Ureter (tissue), 1 donor: Measurements from ENCODE around the gene FN3KRP. TPM values are rescaled to one million over a fixed set of nuclear protein-coding genes. Genes with fewer than 3 reads are reported as not detected.

Source experiments
- total RNA-seq: library from RNA; stranded (reverse); gene quantifications from one replicate; pipeline ENCODE4 v1.2.4, GENCODE V29; 2023
- donor health status: DM: yes; HTN: yes; CAD: no.

FN3KRP gene
- total RNA-seq, 1 donor from 2014 or later = 25.7 TPM

Other genes with a start within 250 kb of the FN3KRP start
- 67.2 TPM for gene FOXK2, start 197.0 kb upstream of the FN3KRP start, total RNA-seq
- gene WDR45B, start 68.3 kb upstream of the FN3KRP start, total RNA-seq = 96.0 TPM
- gene RAB40B, start 18.0 kb upstream of the FN3KRP start, total RNA-seq = 18.9 TPM
- 27.0 TPM for gene FN3K, start 18.9 kb downstream of the FN3KRP start, total RNA-seq
- gene TBCD, start 35.4 kb downstream of the FN3KRP start, total RNA-seq = 122 TPM
- gene ZNF750, start 123.3 kb downstream of the FN3KRP start, total RNA-seq = 19.3 TPM